Panc1 (cell line): ENCODE data around the gene SMARCA2.

Source experiments
- CTCF ChIP-seq: fragments of 450-650 bp; IDR thresholded peaks from 2 replicates; pipeline ENCODE4 v1.5.1; 2017; ENCODE audit warnings: mild to moderate bottlenecking
- POLR2AphosphoS5 ChIP-seq: IDR thresholded peaks from 2 replicates; pipeline ENCODE4 v1.6.1; 2012; ENCODE audit warnings: mild to moderate bottlenecking, low read depth, low read length, moderate library complexity
- REST ChIP-seq, 2 experiments: IDR thresholded peaks; 2 replicates each; pipeline ENCODE4 v1.6.1; 2011 to 2012; ENCODE audit warnings: low read depth in 2 of 2, control low read depth in 1 of 2, low read length in 1 of 2, mild to moderate bottlenecking in 1 of 2, moderate library complexity in 1 of 2; ENCODE audit not compliant: insufficient read depth in 1 of 2
- SIN3A ChIP-seq: IDR thresholded peaks from 2 replicates; pipeline ENCODE4 v1.6.1; 2012; ENCODE audit warnings: low read depth, mild to moderate bottlenecking, low read length, moderate library complexity, borderline replicate concordance; ENCODE audit not compliant: insufficient read depth
- TCF7L2 ChIP-seq: IDR thresholded peaks from 2 replicates; pipeline ENCODE4 v1.6.1; 2011; ENCODE audit warnings: mild to moderate bottlenecking, low read depth, low read length, inconsistent platforms

- no peak for TF ChIP-seq CTCF
- no peak for TF ChIP-seq REST (IDR thresholded peaks at IDR 0.05; ENCODE audit: insufficient read depth in 1 of 2, low read depth in 2 of 2, low read length in 1 of 2)
- TF ChIP-seq POLR2AphosphoS5 = no peak
- no peak for TF ChIP-seq TCF7L2
- no peak for TF ChIP-seq SIN3A
These were observed 70.6 kb downstream of the SMARCA2 start for GRCh38 chr9:2085716-2086115.
